OCI-LY7 (cell line): ENCODE results near the gene PANK4. TPM values are rescaled to one million over a fixed set of nuclear protein-coding genes. Genes with fewer than 3 reads are reported as not detected.
A peak's percentile ranks its signal among the peaks of the same experiment; 100 is the strongest.

Source experiments
- BruUV-seq: library from RNA; stranded (reverse); fragments of 400-500 nt; replicated peaks from 2 replicates; lab custom pipeline; 2021; lab: Mats Ljungman, UMichigan
- CTCF ChIA-PET: fragments of 300-600 bp; sonication (Branson Sonifier 250); formaldehyde crosslinking; loops from one replicate; lab custom pipeline; 2022; ENCODE audit warnings: antibody characterized with exemption; ENCODE audit not compliant: unreplicated experiment; lab: Charles Lee
- POLR2A ChIA-PET: fragments of 300-600 bp; sonication (Branson Sonifier 250); formaldehyde crosslinking; loops from one replicate; lab custom pipeline; 2022; ENCODE audit warnings: antibody characterized with exemption; lab: Charles Lee
- DNase-seq: peaks from one replicate; pipeline ENCODE4 v3.0.0-alpha.2; 2015; ENCODE audit warnings: low spot score
- H2AFZ ChIP-seq: fragments of 200-600 bp; sonication (generic), shearing (Covaris generic); 2 replicates; pipeline ENCODE4 v1.6.1; 2014; ENCODE audit warnings: mild to moderate bottlenecking, antibody characterized with exemption, low read length, moderate library complexity
- H3K27ac ChIP-seq: fragments of 200-600 bp; sonication (generic); 2 replicates; pipeline ENCODE4 v1.5.1; 2014; ENCODE audit warnings: mixed run types, low read depth, mild to moderate bottlenecking, moderate library complexity, low read length, inconsistent platforms; ENCODE audit not compliant: poor library complexity, severe bottlenecking
- H3K36me3 ChIP-seq: fragments of 200-600 bp; sonication (generic); 2 replicates; pipeline ENCODE4 v1.6.1; 2014; ENCODE audit warnings: mild to moderate bottlenecking, antibody characterized with exemption, low read length, moderate library complexity, mixed read lengths; ENCODE audit not compliant: insufficient read depth
- H3K4me1 ChIP-seq: fragments of 200-600 bp; sonication (generic); 2 replicates; pipeline ENCODE4 v1.5.1; 2014; ENCODE audit warnings: mild to moderate bottlenecking, low read length; ENCODE audit not compliant: insufficient read depth, poor library complexity, severe bottlenecking
- H3K4me2 ChIP-seq: fragments of 200-600 bp; sonication (generic); 2 replicates; pipeline ENCODE4 v1.6.1; 2014; ENCODE audit warnings: mild to moderate bottlenecking, low read length
- H3K4me3 ChIP-seq: fragments of 200-600 bp; sonication (generic); 2 replicates; pipeline ENCODE4 v1.5.1; 2014; ENCODE audit warnings: mild to moderate bottlenecking, low read depth, low read length; ENCODE audit not compliant: poor library complexity, severe bottlenecking
- H3K79me2 ChIP-seq: fragments of 200-600 bp; sonication (generic); 2 replicates; pipeline ENCODE4 v1.6.1; 2016; ENCODE audit warnings: low read depth, mild to moderate bottlenecking, low read length, moderate library complexity, mixed read lengths; ENCODE audit not compliant: insufficient read depth
- H3K9me2 ChIP-seq: fragments of 200-600 bp; sonication (generic); 2 replicates; pipeline ENCODE4 v1.6.1; 2016; ENCODE audit warnings: mild to moderate bottlenecking, low read length, mixed read lengths; ENCODE audit not compliant: insufficient read depth
- H3K9me3 ChIP-seq: fragments of 200-600 bp; sonication (generic); 2 replicates; pipeline ENCODE4 v1.6.1; 2014; ENCODE audit warnings: mild to moderate bottlenecking, mixed run types, low read length, mixed read lengths
- H4K20me1 ChIP-seq: fragments of 200-600 bp; sonication (generic); 2 replicates; pipeline ENCODE4 v1.6.1; 2014; ENCODE audit warnings: mild to moderate bottlenecking, antibody characterized with exemption, low read length, moderate library complexity, mixed read lengths; ENCODE audit not compliant: insufficient read depth
- EZH2phosphoT487 ChIP-seq: fragments of 200-600 bp; sonication (generic); IDR thresholded peaks from 2 replicates; pipeline ENCODE4 v1.6.1; 2018; ENCODE audit warnings: low read depth, borderline replicate concordance, mild to moderate bottlenecking, mixed run types, antibody characterized with exemption, low read length, moderate library complexity, mixed read lengths
- intact Hi-C: fragments of 100-400 bp; cut with micrococcal nuclease; formaldehyde crosslinking; loops from one replicate; pipeline ENCODE4 v1.10.0; 2022; ENCODE audit not compliant: unreplicated experiment
- total RNA-seq, 2 experiments: library from RNA; depleted of rRNA in 1 of 2; stranded (reverse); fragments of >200 nt in 1 of 2; shearing (Covaris generic) in 1 of 2; gene quantifications; 2 replicates each; pipeline ENCODE4 v1.2.3, GENCODE V29; 2014 to 2022
- TF ChIP-seq, protein P1 (sequence below): fragments of 200-600 bp; sonication (generic); conservative IDR thresholded peaks from 2 replicates; pipeline ENCODE4 v1.5.1; 2014; ENCODE audit warnings: mild to moderate bottlenecking, antibody characterized with exemption, low read length, moderate library complexity, mixed read lengths

PANK4 gene
- total RNA-seq, 2 experiments from 2014 or later = 49.1 to 55.9 TPM

DNA sequence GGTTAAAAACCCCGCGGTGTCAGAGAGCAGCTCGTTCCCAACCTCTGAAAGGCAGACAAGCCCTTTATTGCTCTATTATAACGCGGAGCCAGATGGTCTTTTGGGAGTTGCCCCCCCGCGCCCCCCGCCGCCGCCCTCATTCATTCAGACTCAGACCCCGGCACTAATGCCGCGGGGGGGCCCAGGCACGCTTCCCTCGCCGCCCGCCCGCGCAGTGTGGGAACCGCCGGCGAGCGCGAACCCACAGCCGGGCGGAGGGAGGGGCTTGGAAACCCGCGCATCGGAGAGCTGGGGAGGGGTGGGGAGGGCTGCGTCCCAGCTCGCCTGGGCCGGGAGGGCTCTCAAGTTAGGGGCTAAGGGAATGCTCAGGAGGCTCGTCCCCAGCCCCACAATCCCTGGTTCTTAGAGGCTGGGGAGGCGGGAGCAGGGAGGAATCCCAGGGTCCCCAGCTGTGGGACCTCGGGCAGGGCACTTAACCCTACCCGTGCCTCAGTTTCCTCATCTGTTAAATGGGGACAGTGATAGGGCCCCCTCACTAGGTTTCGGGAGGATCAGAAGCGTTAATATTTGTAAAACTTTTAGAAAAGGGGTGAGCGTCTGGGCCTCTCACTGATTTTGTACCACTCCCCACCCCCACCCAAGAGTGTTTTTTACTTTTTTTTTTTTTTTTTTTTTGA, 14.6 kb upstream of the PANK4 start:
- DNase-seq = no peak
- Histone ChIP-seq H3K4me1 (peaks cover 6% of the 10 kb centered on the region), H3K4me3 (no peak overlapping the region), H3K79me2 (no peaks in the 10 kb centered on the region), H4K20me1 (no peaks in the 10 kb centered on the region), H3K27ac (no peak overlapping the region), H3K4me2 (no peak overlapping the region), H3K36me3 (no peaks in the 10 kb centered on the region), H2AFZ (no peak overlapping the region), H3K9me2 (no peaks in the 10 kb centered on the region), H3K9me3 (no peaks in the 10 kb centered on the region)
- ChIA-PET POLR2A (interaction anchor here (0.7 kb wide), 1 partner anchor 96 kb away, joined by 3 read pairs; no protein-coding TSS in a partner anchor), CTCF (no interaction called here)
- TF ChIP-seq, protein P1, sequence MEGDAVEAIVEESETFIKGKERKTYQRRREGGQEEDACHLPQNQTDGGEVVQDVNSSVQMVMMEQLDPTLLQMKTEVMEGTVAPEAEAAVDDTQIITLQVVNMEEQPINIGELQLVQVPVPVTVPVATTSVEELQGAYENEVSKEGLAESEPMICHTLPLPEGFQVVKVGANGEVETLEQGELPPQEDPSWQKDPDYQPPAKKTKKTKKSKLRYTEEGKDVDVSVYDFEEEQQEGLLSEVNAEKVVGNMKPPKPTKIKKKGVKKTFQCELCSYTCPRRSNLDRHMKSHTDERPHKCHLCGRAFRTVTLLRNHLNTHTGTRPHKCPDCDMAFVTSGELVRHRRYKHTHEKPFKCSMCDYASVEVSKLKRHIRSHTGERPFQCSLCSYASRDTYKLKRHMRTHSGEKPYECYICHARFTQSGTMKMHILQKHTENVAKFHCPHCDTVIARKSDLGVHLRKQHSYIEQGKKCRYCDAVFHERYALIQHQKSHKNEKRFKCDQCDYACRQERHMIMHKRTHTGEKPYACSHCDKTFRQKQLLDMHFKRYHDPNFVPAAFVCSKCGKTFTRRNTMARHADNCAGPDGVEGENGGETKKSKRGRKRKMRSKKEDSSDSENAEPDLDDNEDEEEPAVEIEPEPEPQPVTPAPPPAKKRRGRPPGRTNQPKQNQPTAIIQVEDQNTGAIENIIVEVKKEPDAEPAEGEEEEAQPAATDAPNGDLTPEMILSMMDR = no peak
- no peak for TF ChIP-seq EZH2phosphoT487
- intact Hi-C loops = no loop called here
- BruUV-seq = no TSS peak

GRCh38 chr1:2539312-2539907, 13.0 kb upstream of the PANK4 start:
- no peaks in the 10 kb centered on the region for H3K9me3 ChIP-seq
- H3K9me2 ChIP-seq = no peaks in the 10 kb centered on the region
- no peak overlapping the region for H2AFZ ChIP-seq
- no peaks in the 10 kb centered on the region for H3K36me3 ChIP-seq
- BruUV-seq = no TSS peak
- no peak overlapping the region for H3K27ac ChIP-seq
- no peak overlapping the region for H3K4me3 ChIP-seq
- CTCF ChIA-PET = interaction anchor here (0.6 to 1.1 kb wide), 2 partner anchors 13 to 322 kb away, joined by 3 to 7 read pairs; partner anchors contain the start of gene PANK4
- peak; percentile 39 for DNase-seq
- TF ChIP-seq, protein P1 = peak; percentile 60
- TF ChIP-seq EZH2phosphoT487 = no peak
- H4K20me1 ChIP-seq = no peaks in the 10 kb centered on the region
- intact Hi-C loops = no loop called here
- POLR2A ChIA-PET = no interaction called here
- no peak overlapping the region for H3K4me2 ChIP-seq
- no peaks in the 10 kb centered on the region for H3K79me2 ChIP-seq
- no peaks in the 10 kb centered on the region for H3K4me1 ChIP-seq

GRCh38 chr1:2538872-2539271, 12.5 kb upstream of the PANK4 start:
- CTCF ChIA-PET = interaction anchor here (1.1 kb wide), 1 partner anchor 12 kb away, joined by 7 read pairs; the partner anchor contains the start of gene PANK4
- DNase-seq = no peak
- no peak overlapping the region for H3K27ac ChIP-seq
- no peaks in the 10 kb centered on the region for H3K4me1 ChIP-seq
- no peaks in the 10 kb centered on the region for H4K20me1 ChIP-seq
- H3K36me3 ChIP-seq = no peaks in the 10 kb centered on the region
- BruUV-seq = no TSS peak
- POLR2A ChIA-PET = no interaction called here
- no peaks in the 10 kb centered on the region for H3K9me3 ChIP-seq
- H3K79me2 ChIP-seq = no peaks in the 10 kb centered on the region
- intact Hi-C loops = no loop called here
- H2AFZ ChIP-seq = no peak overlapping the region
- H3K9me2 ChIP-seq = no peaks in the 10 kb centered on the region
- no peak overlapping the region for H3K4me3 ChIP-seq
- TF ChIP-seq EZH2phosphoT487 = no peak
- TF ChIP-seq, protein P1 = no peak
- no peak overlapping the region for H3K4me2 ChIP-seq
